ENCODE results near the gene ZFP62. TPM values are rescaled to one million over a fixed set of nuclear protein-coding genes. Genes with fewer than 3 reads are reported as not detected.

The ZFP62 gene
- total and polyA plus RNA-seq, 2 of the 8 experiments (the other 6 are each of a cell fraction or from before 2014, with no cell fraction given): 9.3 to 38.5 TPM

- TF ChIP-seq USF2 (IDR thresholded peaks at IDR 0.05; ENCODE audit: low read length): no peak
- TF ChIP-seq SIN3A (conservative IDR thresholded peaks at IDR 0.05 in 1 of 2, IDR thresholded peaks at IDR 0.05 in 1 of 2; ENCODE audit: low read depth in 1 of 2, low read length in 2 of 2): no peak
Observed at GRCh38 chr5:180853121-180853847, 7.8 kb downstream of the ZFP62 start (continued).

Data from H1 (cell line).